ENCODE results near the gene ACSF3.

ACSF3 gene

DNA sequence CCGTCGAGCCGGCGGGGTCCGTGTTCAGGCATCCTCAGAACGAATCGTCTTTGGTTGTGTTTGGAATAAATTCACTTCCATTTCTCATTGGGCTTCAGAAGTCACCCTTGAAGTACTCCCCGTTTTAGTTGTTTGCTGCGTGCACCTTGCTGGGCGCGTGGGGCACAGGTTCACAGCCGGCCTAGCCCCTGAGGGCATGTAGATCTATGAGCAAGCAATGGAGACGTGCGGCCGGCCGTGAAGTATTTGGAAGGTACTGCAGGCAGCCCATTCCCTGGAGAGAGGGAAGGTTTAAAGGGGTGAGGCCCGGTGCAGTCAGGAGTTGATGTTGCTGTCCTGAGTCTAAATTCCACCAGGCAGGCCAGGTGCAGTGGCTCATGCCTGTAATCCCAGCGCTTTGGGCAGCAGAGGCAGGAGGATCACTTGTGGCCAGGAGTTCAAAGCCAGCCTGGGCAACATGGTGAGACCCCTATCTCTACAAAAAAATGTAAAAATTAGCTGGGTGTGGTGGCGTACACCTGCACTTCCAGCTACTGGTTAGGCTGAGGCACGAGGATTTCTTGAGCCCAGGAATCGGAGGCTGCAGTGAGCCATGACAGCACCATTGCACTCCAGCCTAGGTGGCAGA is 714 bp downstream of the ACSF3 start (continued):
- TF ChIP-seq, protein P1, sequence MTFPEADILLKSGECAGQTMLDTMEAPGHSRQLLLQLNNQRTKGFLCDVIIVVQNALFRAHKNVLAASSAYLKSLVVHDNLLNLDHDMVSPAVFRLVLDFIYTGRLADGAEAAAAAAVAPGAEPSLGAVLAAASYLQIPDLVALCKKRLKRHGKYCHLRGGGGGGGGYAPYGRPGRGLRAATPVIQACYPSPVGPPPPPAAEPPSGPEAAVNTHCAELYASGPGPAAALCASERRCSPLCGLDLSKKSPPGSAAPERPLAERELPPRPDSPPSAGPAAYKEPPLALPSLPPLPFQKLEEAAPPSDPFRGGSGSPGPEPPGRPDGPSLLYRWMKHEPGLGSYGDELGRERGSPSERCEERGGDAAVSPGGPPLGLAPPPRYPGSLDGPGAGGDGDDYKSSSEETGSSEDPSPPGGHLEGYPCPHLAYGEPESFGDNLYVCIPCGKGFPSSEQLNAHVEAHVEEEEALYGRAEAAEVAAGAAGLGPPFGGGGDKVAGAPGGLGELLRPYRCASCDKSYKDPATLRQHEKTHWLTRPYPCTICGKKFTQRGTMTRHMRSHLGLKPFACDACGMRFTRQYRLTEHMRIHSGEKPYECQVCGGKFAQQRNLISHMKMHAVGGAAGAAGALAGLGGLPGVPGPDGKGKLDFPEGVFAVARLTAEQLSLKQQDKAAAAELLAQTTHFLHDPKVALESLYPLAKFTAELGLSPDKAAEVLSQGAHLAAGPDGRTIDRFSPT (tag by site-specific recombination; IDR thresholded peaks at IDR 0.05), result no peak
- TF ChIP-seq GLI4 (tag by site-specific recombination; IDR thresholded peaks at IDR 0.05), result no peak

DNA sequence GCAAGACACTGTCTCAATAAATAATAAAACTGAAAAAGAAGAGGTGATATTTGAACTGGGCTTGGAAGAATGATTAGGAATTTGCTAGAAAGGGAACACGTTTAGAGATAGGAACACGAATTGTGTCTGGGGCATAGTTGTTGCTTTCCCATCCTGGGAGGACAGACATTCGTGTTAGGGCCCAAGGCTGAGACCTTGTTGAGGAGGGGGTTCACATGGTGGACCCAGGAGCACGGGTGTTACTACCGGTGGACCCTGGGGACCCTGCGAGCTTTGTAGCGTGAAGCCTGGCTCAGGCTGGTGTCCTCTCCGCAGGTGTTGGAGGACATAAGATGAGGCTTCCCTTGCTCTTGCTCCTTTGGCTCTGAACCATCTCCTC is 1.2 kb downstream of the ACSF3 start:
- POLR2A ChIA-PET, result interaction anchor here (1.0 kb wide), 1 partner anchor 10 kb away, joined by 3 read pairs; no protein-coding TSS in a partner anchor
- Histone ChIP-seq H3K4me1 (ENCODE audit: control insufficient read depth, insufficient read depth, low read length) (peaks cover 11% of the 10 kb centered on the region; the same call in 1 of the 2 replicates), H3K27ac (ENCODE audit: extremely low read depth, low read depth, low read length) (no peak overlapping the region), H3K4me3 (ENCODE audit: low read depth, low read length) (no peak overlapping the region), H3K9me3 (ENCODE audit: control insufficient read depth, insufficient read depth, low read depth, low read length) (no peaks in the 10 kb centered on the region), H3K36me3 (ENCODE audit: control insufficient read depth in 2 of 2, insufficient read depth in 1 of 2, low read length in 2 of 2) (peaks cover 0 to 11% of the 10 kb centered on the region in 2 experiments; a peak in 1 of 3 replicates)
- CTCF ChIA-PET, result no interaction called here
- TF ChIP-seq ZFP37 (tag by site-specific recombination; IDR thresholded peaks at IDR 0.05) (no peak), ZBTB17 (tag by site-specific recombination; IDR thresholded peaks at IDR 0.05) (no peak), ZNF214 (tag by site-specific recombination; IDR thresholded peaks at IDR 0.05; ENCODE audit: borderline replicate concordance) (no peak), ZNF394 (tag by site-specific recombination; IDR thresholded peaks at IDR 0.05; ENCODE audit: borderline replicate concordance) (no peak), ZNF426 (tag by site-specific recombination; IDR thresholded peaks at IDR 0.05) (no peak), KLF16 (tag by site-specific recombination; IDR thresholded peaks at IDR 0.05) (no peak), MYNN (tag by site-specific recombination; IDR thresholded peaks at IDR 0.05; ENCODE audit: borderline replicate concordance) (no peak), ZFHX2 (tag by site-specific recombination; conservative IDR thresholded peaks at IDR 0.05) (no peak), ZNF354C (tag by site-specific recombination; IDR thresholded peaks at IDR 0.05; ENCODE audit: borderline replicate concordance, low read depth) (no peak), ZNF416 (tag by site-specific recombination; IDR thresholded peaks at IDR 0.05) (no peak), ZNF514 (tag by site-specific recombination; IDR thresholded peaks at IDR 0.05) (no peak), ZNF311 (tag by site-specific recombination; IDR thresholded peaks at IDR 0.05; ENCODE audit: borderline replicate concordance) (no peak), ZNF48 (tag by site-specific recombination; IDR thresholded peaks at IDR 0.05) (no peak), ZNF341 (tag by site-specific recombination; IDR thresholded peaks at IDR 0.05; ENCODE audit: low read depth) (no peak), ZNF121 (tag by site-specific recombination; IDR thresholded peaks at IDR 0.05) (no peak)
- TF ChIP-seq, protein P2, sequence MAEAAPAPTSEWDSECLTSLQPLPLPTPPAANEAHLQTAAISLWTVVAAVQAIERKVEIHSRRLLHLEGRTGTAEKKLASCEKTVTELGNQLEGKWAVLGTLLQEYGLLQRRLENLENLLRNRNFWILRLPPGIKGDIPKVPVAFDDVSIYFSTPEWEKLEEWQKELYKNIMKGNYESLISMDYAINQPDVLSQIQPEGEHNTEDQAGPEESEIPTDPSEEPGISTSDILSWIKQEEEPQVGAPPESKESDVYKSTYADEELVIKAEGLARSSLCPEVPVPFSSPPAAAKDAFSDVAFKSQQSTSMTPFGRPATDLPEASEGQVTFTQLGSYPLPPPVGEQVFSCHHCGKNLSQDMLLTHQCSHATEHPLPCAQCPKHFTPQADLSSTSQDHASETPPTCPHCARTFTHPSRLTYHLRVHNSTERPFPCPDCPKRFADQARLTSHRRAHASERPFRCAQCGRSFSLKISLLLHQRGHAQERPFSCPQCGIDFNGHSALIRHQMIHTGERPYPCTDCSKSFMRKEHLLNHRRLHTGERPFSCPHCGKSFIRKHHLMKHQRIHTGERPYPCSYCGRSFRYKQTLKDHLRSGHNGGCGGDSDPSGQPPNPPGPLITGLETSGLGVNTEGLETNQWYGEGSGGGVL (tag by site-specific recombination; IDR thresholded peaks at IDR 0.05), result no peak
- TF ChIP-seq, protein P3, sequence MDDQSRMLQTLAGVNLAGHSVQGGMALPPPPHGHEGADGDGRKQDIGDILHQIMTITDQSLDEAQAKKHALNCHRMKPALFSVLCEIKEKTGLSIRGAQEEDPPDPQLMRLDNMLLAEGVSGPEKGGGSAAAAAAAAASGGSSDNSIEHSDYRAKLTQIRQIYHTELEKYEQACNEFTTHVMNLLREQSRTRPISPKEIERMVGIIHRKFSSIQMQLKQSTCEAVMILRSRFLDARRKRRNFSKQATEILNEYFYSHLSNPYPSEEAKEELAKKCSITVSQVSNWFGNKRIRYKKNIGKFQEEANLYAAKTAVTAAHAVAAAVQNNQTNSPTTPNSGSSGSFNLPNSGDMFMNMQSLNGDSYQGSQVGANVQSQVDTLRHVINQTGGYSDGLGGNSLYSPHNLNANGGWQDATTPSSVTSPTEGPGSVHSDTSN (CRISPR knock-in tag; IDR thresholded peaks at IDR 0.05), result no peak
- TF ChIP-seq, protein P4, sequence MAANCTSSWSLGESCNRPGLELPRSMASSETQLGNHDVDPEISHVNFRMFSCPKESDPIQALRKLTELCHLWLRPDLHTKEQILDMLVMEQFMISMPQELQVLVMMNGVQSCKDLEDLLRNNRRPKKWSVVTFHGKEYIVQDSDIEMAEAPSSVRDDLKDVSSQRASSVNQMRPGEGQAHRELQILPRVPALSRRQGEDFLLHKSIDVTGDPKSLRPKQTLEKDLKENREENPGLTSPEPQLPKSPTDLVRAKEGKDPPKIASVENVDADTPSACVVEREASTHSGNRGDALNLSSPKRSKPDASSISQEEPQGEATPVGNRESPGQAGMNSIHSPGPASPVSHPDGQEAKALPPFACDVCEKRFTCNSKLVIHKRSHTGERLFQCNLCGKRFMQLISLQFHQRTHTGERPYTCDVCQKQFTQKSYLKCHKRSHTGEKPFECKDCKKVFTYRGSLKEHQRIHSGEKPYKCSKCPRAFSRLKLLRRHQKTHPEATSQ (tag by site-specific recombination; IDR thresholded peaks at IDR 0.05), result no peak
